Central memory CD4-positive, alpha-beta T cell (primary cell): Measurements from ENCODE around the gene RAB14.
A peak's percentile ranks its signal among the peaks of the same experiment; 100 is the strongest.

Experiments used
- DNase-seq: peaks from one replicate; pipeline ENCODE4 v3.0.0; 2022

Gene RAB14

DNA sequence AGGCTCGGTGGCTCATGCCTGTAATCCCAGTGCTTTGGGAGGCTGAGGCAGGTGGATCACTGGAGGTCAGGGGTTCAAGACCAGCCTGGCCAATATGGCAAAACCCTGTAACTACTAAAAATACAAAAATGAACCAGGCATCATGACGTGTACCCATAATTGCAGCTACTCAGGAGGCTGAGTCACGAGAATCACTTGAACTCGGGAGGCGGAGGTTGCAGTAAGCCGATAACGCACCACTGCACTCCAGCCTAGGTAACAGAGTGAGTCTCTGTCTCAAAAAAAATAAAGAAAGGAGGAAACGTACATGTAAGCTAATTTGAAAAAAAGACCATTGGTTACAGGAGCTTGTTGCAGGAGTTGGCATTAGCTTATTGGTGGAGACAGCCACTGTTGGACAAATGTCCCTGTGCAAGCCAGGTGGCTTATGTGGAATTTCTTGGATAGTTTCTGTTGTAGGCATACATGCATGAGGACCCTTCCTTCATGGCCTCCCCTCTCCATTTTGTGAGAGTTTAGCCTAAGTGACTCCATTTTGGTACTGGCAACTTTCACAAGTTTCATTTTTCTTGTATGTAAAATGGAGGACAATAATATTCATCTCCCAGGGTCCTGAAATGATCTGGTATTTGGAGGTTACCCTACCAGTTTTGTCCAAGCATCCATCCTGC is 16.8 kb upstream of the RAB14 start:
- no peak for DNase-seq

DNA sequence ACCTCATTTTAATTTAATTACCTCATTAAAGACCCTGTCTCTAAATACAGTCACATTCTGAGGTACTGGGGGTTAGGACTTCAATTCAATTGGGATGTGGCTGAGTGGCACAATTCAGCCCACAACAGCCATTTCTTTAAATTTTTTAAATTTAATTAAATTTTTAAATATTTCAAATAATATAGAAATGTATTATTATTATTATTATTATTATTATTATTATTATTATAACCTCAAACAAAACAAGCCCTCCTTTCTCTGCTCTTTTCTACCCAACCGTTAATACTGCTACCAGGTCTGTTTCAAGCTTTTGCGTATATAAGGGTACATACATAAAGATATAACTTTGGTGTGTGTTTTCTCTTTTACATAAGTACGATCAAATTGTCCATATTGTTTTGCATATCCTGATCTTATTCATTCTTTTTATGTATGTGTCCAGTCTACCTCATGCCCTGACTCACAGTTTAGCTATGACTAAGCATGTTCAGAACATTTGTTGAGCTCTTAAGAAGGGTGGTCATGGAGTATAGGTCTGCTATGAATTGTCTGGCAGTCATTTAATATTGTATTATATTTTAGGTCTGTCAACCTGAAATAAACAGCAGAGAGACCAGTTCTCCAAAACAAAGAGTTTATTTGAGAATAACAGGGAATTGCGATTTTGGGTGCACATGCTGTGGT is 16.1 kb upstream of the RAB14 start:
- DNase-seq: no peak

DNA sequence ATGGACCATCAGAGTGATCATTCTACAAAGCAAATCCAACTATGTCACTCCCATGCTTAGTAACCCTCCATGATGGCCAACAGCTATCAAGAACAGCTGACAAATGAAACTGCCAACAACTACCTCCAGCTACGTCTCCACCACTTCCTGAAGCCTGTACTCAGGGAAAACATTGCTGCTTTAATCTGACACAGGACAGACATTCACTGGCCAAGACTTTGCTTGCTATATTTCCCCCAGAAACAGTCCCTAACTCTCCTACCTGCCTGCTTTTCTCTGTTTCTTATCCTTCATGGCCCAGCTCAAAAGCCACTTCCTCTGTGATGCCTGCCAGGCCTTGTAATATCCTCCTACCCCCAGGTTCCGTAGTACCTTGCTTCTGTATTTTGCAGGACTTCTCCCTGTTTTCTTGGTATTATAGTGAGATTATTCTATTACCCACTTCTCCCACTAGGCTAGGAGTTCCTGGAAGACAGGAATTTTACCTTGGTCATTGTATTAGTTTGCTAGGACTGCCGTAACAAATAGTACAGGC is 14.7 kb upstream of the RAB14 start:
- no peak for DNase-seq

DNA sequence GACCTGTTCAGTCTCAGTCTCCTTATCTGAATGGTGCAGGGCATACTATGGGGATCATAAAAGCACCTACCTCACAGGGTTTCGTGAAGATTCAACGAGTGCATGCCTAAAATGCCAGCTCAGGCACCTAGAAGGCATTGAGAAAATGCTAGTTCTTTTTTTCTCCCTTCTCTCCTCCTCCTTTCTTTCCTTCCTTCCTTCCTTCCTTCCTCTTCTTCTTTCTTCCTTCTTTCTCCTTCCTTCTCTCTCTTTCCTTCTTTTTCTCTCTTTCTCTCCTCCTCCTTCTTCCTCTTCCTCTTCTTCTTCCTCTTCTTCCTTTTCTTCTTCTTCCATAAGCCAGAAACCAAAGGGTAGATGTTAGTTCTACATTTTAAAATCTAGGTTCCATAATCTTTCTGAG is 12.3 kb upstream of the RAB14 start:
- DNase-seq: no peak

DNA sequence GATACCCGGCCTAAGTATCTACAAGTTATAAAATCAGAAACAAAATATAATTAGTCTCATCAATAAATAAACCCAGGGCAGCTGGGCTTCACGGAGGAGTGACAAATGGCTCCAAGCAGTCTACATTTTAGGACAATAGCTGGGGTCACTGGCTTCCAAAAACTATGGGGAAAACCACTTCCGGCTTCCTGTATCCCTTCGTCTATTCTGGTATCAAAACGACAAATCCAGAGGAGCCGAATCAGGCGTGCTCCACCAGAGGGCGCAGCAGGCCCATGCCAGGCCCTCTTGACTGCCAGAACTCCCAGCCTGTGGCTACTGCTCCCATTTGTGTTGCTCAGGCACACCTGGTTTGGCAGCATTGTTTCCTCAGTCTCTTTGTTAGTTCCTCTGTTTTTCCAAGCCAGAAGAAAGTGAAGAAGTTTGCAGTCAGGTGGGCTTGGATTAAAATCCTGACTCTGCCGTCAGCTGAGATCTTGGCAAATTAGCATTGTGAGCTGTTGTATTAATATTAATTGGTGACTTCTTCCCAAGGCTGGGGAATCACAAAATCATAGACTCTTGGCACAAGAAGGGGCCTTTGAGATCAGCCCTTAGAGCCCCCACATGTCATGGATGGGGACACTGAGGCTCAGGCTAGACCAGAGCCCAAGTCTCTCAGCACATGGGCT is 11.6 kb upstream of the RAB14 start:
- peak; percentile 38 for DNase-seq

DNA sequence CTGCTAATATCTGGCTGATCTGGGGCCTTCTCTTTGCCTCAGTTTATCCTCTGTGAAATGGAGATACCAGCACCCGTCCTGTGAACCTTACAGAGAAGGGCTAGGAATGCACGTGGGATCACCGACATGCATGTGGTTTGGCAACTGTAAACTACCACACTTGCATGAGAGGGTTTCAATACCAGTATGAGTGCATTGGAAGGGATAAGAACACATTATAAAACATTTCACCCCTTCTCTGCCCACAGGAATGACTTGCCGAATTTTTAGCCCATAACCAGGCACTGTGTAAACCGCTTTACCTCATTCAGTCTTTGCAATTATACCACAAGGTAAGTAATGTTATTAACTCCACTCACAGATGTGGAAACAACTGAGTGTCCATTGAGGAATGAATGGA is 8.9 kb upstream of the RAB14 start:
- DNase-seq: no peak

DNA sequence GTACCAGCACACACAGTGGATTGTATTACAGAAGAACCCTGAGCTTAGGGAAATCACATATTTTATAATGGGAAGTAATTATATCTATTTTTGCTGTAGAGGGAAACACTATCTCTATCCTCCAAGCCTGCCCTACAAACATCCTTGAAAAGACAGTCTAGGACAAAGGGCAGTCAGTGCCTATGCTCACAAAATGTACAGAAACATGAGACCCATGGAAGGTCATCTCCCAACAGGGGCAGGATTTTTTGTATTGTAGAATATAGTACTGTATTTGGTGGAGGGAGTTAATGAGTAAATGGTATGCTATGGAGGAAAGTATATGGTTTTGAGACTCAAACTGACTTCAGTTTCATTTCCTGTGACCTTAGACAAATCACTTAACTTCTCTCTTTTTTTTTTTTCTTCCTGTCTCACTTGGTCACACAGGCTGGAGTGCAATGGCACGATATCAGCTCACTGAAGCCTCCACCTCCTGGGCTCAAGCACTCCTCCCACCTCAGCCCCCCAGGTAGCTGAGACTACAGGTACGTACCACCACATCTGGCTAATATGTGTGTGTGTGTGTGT is 5.8 kb upstream of the RAB14 start:
- no peak for DNase-seq

DNA sequence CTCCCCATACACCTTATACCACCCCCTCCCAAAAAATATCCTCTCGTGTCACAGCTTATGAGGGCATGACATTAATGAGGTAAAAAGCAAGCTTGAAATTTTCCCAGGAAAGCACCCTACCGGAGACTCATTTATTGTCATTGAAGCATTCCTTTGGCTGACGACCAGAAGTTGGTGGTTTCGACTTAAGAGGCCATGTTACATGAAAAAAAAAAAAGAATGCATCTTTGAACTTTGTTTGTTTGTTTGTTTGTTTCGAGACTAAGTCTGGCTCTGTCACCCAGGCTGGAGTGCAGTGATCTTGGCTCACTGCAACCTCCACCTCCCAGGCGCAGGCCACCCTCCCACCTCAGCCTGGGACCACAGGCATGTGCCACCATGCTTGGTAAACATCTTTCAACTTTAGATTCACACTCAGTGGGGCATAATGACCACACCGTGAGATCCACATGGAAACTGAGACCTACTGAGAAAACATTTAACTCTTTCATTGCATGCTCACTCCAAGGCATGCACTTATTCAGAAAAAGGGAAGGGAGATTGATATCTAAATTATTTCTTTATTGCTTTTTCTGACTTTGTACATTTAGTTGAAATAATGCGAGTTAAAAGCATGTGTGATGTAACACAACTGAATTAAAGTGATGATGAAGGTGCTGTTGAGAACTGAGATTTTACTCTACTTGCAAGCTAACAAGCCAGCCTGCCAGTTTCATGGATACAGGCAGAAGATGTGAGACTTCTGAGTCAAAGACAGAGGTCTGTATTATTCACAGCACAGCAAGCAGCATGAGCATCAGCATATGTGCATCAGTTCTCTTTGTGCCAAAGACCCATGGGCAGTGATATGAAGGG is 5.1 kb upstream of the RAB14 start:
- DNase-seq: no peak

DNA sequence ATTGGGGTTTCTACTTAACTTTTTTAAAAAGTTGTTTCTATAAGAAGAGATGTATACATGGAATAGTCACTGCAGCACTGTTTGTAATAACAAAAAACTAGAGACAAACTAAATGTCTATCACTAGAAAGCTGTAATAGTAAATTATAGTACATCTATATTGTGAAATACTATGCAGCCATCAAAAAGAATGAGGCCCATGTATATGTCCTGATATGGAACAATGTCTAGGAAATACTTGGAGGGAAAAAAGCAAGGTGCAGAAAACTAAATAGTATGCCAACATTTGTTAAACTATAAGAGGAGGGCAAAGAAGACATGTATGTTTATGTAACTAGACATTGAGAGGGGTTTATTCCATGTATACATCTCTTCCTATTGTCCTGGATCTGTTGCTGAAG is 2.9 kb upstream of the RAB14 start:
- DNase-seq: no peak

DNA sequence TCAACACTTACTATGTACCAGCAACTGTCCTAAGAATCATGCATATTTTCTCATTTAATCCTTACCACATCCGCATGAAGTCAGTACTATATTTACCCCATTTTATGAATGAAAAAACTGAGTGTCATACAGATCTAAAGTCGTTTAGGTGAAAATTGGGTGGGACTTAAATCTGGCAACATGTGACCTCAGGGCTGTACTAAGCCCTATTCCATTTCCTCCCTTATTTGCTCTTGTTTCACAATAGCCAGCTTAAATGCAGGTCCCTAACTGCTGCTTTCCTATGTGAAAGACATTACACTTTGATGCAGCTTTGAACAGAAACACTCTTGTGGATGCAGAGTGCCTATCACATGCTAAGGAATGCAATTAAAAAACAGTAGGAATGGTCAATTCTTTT is 2.5 kb upstream of the RAB14 start:
- no peak for DNase-seq

DNA sequence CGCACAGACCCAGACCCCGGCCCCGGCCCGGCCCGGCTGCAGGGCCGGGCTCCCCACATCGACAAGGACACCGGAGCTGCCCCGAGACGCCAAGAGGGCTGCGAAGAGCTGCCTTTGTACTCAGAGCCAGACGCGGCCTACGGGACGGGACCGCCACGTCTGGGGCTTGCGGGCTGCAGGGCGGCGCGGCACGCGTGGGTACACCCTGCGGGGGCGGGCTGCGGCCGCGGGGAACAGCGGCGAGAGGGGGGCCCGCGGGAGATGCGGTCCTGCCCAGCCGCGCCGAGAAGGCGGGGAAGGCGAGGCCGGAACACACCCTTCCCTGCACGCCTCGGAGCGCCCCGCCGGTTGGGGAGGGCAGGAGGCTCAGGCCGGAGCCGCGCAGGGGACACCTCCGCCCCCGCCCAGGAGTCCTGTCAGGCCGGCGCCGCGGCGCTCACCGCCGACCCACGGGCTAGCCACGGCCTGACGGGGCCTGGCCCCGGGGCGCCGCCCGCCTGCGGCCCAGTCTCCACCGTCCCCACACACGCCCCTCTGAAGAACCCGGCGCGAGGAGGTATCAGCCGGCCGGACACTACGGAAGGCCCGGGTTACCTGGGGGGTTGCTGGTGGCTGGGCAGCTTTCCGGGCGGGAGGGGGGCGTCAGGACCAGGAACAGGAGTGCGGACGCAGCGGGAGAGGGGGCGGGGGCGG is 478 bp downstream of the RAB14 start:
- DNase-seq: peak; percentile 57

DNA sequence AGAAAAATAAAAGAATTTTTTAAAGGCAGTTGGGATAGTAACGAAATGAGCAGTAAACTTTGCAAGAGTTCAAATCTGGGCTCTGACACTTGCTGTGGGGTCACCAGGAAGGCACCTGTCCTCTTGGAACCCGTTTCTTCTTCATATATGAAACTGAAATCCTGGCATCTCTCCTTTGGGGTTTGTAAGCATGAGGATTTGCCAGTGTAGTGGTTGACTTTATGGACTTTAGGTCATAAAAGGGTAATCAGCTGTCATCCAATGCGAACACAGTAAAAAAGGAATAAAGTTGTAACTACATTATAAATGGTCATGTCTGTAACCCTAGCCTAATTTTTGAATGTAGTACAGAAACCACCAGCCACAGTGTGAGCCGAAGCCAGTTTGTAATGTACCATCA is 1.3 kb downstream of the RAB14 start:
- DNase-seq: no peak

DNA sequence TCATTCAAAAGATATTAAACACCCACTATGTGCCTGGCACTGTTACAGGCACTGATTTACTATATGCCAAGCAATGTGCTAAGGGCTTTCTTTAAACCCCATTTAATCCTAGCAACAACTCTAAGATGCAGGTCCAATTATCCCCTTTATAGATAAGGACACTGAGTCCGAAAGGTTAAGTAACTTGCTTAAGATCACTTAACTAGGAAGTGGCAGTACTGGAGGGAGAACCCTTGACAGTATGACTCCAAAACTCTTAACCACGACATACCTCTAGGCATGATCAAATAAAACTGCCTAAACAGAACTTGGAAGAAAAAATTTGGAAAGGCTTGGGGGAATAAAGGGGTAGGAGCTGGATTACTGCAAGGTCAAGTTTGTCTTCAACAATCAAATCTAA is 1.7 kb downstream of the RAB14 start:
- DNase-seq: no peak

DNA sequence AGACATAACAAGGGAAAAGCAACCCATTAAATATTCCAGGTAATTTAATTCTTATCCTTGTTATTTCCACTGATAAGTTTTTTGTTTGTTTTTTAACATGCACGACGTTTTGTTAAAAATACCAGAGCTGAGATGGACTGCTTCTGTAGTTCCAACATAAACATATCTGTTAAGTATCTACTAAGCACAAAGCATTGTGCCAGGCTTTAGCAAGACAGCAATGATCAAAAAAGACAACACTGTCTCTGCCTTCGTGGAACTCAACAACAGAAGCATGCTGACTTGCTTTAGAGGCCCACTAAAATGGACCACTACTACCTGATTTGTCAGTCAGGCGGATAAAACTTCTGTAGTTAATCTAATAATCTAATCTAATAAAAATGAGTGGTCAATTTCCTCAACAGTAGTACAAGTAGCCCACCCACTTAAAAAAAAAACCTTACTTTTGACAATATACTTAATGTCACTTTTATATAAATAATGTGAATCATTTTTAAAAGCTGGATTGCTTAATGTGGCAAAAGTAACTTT is 3.1 kb downstream of the RAB14 start:
- DNase-seq: no peak

DNA sequence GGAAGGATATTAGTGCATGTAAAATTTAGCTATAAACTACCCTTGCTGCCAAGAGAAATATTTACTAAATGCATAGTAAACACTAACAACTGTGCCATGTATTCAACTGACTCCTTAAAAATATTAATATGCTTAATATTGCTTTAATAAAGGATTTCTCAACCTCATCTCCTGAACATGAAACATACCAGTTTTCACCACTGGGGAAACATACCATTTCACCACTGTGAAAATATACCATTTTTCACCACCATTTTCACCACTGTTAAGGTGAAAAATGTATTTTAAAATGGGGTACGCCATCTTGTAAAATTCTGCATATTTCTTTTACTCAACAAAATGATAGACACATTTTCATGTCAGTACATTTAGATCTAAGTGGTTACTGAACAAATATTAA is 4.5 kb downstream of the RAB14 start:
- DNase-seq: no peak

DNA sequence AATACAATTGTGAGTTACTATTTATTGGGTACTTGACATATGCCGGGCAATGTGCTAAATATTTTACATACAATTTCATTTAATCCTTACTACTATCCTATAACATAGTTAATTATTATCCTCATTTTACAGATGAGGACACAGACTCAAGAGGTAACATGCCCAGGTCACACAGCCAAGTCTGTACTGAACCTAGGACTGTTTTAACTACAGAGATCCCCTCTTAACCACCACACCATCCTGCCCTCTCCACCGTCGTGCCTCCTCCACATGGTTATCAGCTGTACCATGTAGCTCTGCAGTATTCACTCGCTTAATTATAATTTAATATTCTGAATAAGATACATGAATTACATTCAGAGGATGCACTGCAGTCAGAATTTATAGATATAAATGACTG is 5.3 kb downstream of the RAB14 start:
- no peak for DNase-seq

DNA sequence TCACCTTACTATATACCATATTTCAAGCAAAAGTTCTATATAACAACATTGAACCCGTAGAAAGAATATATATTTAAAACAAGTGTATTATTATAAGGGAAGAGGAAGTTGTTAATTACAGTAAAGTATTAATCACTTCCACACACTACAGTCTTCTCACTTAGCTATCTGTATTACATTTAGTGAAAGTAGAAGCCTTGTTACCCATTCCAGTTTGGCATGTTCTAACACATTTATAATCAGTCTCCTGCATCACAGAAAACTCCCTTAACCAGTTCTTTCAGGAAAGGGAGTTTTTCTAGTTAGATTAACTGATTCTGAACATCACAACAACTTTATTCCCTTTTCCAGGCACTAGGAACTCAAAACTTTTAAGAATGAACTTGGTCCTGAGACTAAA is 6.9 kb downstream of the RAB14 start:
- DNase-seq: no peak

DNA sequence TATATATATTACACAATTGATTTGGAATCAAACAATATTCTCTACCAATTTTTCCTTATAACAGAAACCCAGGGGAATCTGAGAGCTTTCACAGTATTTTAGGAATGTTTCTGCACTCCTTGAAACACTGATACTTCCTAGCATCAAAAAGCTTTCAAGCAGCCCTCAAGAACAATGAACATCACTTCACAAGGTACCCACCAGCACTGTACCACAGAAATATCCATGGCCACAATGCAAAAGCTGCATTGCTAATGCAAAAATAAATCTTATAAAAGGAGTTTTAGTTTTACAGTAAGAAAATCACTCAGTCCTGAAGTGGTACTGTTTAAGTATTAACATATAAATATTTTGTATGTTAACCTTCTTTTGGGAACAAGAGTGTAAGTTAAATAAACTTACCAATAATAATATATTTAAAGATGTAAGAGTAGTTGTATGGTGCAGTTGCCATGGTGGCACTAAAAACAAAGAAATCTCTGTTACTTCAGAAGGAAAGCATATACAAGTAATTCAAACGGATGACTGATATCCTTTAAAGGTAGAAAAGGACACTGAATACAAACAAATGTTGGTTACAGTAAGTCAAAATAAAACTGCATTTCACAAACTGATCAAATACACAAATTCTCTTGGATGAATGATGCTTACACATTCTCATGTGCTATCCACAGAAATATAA is 8.6 kb downstream of the RAB14 start:
- DNase-seq: no peak

DNA sequence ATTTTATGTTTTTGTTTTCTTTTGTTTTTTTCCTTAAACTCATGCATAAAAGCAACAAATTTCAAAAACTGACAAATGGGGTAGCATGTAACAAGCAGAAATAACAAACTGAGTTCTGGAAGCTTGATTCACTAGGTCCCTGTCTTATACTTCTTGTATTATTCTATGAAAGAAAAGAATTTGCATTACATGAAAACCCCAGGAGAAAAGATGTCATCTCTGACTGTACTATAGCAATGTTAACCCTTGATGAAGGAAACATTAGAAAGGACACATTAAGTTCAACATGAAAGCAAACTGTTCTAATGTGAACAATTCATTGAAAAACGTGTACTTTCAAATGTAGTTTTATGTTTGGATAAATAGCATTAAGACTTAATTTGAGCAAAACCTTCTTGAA is 9.2 kb downstream of the RAB14 start:
- DNase-seq: no peak

DNA sequence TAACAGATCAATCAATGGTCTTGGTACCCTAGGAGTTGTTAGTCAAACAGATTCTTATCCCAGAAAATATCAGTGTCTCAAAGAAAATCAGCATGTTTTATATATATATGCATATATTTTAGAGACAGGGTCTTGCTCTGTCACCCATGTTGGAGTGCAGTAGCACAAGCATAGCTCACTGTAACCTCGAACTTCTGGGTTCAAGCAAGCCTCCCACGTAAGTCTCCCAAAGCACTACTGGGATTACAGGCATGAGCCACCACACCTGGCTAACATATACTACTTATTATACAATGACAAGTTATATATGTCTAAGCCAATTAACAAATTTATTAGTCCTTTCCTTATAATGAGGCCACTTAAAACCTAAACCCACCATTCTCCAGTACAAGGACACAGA is 10.4 kb downstream of the RAB14 start:
- DNase-seq: no peak

DNA sequence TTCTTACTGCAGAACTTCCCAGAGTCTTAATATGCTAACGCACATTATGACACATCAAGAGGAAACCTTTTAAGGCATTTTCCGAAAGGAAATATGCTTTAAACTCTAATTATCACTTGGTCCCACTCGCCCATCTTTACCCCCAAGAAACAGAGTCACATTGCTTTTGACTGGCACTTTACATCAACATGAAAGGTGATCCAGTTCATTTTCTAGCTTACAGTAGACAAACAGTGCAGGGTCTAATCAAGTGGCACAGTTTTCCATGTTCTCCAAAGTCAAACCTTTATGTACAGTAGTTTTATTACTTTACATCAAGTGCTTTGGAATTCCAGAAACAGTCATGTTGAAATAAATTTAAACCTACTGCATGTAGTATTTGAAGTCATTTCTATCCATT is 12.0 kb downstream of the RAB14 start:
- no peak for DNase-seq
